DMS114 treated with DMSO at 0.1 percent for 48 hours (cell line): ENCODE data around the gene TEX22.

Experiments
- DNase-seq: peaks from one replicate; lab custom pipeline; 2025; ENCODE audit not compliant: unreplicated experiment; lab: John Stamatoyannopoulos, UW

The TEX22 gene

DNA sequence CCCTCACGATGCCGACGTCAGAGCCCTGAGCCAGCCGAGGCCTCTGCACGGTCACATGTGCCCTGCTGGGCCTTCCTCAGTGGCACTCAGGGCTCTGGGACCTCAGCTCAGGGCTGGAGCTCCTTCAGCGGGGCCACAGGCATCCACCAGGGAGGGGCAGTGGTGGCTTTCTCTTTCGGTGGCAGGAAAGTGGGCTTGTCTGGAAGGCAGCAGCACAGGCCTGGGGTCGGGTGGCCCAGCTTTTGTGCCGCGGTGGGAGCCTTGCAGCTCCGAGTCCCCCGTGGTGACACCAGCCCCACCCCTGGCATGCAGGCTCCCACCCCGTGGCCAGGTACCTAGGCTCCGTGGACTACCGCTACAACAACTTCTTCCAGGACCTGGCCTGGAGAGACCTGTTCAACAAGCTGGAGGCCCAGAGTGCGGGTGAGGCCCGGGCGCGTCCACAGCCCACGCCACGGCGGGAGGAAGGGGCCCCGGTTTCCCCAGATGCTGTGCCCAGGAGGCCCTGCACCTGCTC lies 14.2 kb upstream of the TEX22 start:
- no peak for DNase-seq

DNA sequence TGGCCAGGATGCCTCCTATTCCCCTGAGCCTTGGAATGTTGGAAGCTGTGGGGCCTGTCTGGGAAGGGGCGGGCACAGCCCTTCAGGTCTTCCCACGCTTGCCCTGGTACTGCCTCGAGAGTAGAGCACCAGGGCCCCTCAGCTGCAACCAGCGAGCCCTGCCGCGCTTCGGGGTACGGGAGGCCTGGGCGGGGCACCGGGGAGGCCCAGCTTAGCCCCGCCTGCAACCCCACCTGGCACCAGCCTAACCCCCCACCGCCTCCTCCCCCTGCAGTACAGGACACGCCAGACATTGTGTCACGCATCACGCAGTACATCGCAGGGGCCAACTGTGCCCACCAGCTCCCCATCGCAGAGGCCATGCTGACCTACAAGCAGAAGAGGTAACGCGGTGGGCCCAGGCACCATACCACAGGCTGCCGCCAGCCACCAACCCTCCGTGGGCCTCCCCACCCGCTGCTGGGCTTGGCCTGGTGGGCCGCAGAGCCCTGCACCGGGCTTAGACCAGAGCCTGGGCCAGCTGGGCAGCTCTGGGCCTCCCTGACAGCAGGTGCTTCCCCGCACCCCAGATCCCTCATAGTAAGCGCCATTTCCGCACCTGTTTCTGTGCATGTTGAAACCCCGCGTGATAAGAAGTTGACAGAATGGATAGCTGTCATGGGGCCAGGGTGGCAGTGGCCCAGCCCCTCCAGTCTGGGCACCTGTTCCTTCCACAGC lies 13.6 kb upstream of the TEX22 start:
- DNase-seq: no peak

DNA sequence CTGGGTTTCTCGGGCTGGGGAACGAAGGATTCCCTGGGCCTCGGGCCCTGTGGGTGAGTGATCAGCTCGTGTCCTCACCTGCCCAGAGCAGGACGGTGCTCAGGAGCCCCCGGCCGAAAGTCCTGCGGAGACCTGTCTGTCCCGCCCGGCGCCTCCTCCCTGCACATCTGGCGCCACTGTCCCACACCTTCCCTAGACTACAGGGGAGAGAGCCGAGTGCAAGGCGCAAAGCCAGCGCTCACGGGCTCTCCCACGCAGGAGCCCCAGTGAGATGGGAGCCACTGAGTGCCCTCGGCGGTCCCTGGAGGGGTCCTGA lies 13.1 kb upstream of the TEX22 start:
- DNase-seq: no peak

DNA sequence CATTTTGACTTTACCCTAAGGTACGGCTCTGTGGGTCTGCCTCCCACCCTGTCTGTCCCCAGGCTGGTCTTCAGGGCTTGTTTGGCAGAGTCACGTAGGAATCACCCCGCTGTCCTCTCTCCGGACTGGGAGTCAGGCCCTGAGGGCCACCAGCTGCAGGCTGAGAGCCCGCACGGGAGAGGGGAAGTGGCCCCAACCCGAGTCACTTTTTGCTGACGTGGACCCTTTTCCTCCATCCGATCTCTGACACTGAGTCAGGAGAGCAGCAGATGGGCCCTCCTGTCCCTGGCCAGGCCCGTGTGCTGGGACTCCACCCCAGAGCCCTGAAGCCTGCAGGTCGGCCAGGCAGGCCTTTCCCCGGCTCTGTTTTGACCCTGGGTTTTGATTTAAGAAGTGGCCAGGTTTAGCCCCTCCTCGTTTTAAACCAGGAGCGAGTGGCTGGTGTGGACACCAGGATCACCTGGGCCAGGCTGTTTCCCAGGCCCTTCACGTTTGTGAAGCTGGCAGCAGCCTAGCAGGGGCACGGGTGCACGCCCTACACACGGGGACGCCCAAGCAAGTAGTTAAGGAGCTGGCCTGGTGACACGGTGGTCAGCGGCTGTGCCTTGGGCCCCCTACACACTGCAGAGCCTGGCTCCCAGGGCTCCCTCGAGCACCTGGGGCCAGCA lies 12.5 kb upstream of the TEX22 start:
- DNase-seq: no peak

DNA sequence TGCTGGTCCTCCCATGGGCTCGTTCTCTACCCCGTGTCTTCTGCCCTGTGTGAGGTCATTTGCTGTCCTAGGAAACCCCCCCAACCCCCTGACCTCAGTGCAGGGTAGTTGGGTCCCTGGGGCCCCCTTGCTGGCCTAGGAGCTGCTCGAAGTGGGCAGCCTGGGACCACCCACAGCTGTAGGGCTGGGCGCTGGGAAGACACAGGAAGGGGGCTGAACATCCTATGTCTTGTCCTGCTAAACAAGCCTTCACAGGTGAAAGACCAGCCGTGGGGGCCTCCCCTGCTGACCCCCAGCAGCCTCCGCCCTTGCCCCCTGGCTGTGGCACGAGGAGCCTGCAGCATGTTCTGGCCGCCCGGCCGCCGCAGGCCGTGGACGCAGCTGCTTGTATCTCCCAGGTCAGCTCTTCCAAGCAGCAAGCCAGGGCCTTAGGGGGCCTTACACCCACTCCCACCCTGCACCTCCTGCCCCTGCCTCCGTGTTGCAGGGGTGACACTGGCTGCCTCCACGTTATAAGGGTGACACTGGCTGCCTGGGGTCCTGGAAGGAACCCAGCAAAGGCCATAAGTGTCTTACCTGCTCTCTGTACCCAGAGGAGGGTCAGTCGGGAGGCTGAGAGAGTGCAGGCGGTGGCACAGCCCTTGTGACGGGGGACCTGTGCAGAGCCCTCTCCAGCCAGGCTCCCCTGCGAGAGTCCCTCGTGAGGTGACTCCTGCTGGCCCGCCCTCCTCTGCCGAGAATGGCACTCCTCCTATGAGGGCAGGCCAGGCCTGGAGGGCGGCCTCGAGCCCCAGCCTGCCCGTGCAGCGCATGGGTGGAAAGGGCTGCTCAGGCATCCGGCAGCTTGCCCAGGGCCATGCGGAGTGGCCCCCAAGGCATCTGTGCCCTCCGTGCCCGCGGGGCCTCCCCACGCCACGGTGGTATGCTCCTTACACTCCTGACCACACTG lies 11.5 kb upstream of the TEX22 start:
- no peak for DNase-seq

DNA sequence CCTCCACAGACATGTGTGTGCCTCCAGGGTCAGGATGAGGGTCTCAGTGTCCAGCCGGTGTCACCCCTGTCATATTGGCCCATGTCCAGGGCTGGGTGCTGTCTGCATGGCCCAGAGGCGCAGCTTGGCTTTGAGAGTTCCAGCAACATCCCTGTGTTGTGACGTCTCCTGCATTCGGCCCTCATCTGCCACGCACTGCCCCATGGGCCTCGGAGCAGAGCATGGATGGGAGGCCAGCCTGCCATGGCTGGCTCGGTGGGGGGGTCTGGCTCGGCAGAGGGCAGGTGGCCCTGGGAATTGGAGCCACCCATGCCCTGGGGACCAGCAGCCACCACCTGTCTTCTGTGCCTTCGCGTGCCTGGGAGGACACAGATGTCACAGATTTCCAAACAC lies 10.8 kb upstream of the TEX22 start:
- no peak for DNase-seq

DNA sequence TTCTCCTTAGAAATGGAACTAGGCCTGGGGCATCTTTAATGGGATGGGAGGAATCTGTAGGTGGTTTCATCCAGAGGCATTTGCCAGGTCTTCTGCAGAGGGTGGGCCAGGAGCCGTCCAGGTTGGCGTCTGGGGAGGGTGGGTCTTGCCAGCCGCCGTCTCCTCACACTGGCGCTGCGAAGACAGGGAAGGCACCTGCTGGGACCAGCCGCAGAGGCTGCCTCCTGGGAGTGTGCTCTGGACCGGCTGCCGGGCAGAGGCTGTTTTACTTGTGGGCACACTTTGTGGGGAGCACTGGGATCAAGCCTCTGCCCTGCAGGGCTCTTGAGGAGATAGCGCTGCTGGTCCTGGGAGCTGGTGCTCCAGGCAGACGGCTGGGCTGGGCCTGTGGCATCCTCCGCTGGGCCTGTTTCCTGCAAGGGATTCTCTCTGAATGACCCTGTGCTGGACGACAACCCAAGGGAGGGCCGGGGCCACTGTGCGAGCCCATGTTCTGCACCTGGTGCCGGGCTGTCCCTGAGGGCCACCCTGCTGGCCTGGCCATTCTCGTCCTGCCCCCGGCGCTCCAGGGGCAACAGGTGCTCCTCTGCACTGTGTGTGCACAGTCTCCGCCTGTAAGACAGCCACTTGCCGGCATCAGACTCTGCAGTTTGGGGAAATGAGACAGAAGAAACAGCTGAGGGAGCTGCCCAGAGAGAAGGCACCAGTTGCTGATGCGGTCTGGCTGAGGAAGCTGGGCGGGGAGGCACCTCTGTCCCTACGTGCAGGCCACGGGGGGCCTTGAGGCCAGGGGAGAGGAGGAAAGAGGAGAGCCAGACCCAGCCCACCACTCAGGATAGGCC lies 10.0 kb upstream of the TEX22 start:
- no peak for DNase-seq

DNA sequence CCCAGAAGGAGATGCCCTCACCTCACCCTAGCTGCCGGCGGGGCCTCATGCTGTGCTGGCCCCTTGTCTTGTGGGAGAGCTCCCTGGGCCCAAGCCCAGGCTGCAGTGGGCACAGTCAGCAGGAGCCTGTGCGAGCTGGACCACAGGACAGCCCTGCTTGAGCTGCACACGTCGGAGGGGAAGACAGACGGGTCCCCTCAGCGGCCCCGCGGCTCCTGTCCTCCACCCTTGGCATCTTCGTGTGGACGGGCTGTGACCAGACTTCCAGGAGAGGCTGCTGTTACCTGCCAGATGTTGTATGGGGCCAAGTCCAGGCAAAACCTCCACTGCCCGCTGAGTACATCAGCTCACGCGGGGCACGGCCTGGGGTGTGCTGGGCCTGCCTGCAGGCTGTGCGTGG lies 9.4 kb upstream of the TEX22 start:
- DNase-seq: no peak

DNA sequence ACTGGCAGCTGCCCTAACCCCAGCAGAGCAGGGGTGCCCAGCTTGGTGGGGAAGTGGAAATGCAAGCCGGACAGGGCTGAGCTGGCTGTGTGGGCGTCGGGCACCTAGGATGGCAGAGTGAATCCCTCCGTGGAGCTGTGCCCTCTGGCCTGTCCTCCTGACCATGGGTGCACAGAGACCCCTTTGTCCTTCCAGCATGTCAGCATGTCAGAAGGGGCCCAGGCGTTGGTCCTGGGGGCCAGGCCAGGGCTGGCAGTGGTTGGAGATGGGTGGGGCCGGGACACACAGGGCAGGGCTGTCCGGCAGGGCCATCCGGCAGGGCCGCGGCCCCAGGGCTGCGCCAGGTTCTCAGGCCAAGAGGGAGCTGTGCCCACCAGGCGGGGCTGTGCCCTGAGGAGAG lies 8.8 kb upstream of the TEX22 start:
- no peak for DNase-seq

DNA sequence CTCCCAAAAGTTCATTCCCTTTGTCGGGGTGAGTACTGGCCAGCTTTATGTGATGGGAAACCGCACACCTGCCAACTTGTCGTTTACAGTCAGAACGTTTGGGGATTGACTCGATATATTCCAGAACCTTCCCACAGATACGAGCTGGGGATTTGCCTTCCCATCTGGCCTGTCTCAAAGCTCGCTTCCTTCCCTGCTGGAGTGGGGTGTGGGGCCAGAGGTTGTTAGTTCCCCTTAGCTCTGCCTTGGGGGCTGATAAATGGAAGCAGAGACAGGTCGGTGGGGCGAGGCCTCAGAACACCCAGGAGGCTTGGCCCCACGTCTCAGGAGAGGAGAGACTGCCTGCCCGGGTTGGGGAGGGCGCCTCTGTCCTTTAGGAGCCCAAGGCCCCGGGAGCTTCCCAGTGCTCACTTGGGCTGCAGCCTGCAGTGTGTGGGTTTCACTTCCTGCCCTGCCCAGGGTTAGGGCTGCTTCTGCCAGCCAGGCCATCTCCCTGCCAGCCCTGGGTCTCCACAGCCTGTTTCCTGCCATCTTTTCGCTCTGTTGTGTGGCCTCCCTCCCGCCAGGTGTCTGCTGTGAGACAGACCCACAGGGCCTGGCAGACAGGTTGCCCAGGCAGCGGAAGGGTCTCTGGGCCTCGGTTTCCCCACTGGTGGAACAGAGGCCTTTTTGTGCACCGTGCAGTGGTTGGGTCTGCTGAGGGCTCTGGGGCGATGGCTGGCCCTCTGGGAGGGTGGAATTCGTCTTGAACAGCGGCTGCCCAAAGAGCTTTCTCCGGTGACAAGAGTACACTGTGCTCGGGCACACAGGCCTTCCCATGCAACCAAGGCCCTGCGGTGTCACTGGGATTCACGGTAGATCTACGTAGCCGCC lies 8.1 kb upstream of the TEX22 start:
- no peak for DNase-seq

DNA sequence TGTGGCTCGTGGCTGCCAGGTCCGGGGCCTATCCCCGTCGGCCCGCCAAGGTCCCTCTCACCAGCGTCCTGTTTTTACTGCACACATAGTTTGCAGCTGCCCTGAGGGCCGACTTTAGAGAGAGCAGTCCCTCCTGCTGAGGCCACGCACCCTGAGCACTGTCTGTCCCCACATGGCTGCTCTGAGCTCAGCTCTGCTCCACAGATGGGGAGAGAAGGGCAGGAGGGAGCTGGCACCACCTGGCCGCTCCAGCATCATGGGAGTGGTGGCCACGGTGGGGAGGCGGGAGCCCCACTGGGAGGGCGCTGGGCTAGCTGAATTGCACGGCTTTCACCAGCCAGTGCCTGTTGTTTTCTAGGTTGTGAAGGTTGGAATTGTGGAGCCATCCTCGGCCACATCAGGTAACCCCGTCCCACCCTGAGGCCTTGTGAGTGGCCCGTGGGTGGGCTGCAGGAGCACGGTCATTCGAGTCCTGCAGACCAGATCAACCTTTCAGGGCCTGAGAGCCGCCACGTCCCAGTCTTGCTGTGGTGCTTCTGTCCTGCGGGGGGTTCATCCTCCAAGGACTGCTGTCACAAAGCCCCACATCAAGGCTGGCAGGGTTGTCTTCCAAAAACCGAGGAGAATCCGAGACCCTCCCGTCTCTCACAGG lies 7.4 kb upstream of the TEX22 start:
- no peak for DNase-seq

DNA sequence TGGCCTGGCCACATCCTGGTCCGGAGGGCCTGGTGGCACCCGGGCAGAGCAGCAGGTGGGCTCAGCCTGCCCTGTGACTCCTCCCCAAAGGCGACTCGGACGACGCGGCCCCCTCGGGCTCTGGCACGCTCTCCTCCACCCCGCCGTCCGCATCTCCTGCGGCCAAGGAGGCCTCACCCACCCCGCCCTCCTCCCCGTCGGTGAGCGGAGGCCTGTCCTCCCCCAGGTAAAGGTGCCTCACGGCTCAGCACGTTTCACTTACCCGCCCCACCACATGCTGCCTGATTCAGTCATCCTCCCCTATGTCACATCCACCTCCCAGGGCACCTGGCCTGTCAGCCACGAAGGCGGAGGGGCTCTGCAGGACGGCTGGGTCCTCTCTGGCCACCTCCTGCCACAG lies 6.8 kb upstream of the TEX22 start:
- no peak for DNase-seq

DNA sequence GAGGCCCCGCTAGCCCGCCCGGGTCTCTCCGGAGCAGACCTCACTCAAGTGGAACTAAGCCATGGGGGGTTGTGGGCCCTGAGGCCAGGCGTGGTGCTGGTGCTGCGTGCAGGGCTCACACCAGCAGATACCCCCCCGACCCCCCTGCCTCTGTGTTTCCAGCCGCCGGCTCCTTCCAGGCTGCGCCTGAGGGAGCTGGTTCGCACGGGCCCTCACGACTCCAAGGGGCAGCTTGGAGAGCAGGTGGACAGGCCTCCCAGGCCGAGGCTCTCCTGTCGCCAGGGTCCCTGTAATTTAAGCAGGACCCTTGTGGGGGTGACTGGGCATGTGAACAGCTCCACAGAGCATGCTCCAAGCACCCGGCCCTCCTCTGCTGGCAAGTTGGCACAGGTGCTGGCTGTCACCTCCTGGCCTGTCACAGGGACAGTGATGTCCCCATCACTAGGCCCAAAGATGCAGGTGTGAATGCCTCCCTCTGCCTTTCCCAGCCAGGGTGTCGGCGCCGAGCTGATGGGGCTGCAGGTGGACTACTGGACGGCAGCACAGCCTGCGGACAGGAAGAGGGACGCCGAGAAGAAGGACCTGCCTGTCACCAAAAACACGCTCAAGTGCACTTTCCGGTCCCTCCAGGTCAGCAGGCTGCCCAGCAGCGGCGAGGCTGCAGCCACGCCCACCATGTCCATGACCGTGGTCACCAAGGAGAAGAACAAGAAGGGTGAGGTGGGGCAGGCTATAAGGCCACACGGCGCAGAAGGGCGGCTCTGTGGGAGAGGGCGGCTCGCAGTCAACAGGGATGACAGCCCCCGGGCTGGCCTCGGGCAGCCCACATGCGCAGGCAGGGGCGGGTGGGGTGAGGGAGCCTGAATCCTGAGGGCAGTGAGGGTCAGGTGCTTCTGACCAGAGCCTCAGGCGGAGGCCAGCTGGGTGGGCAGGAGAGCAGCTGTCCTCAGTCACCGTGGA lies 5.9 kb upstream of the TEX22 start:
- DNase-seq: no peak

DNA sequence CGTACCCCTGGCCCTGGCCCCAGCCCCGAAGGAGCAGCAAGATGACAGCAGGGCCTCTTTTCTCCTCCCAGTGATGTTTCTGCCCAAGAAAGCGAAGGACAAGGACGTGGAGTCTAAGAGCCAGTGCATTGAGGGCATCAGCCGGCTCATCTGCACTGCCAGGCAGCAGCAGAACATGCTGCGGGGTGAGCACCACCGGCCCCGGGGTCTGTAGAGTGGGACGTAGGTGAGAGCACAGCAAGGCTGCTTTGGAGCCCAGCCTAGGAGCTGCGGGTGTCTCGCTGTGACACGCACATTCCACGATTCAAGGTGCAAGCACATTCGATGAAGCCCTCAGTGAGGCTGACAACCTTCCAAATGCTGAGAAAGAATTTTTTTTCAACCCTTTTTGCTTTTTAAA lies 5.2 kb upstream of the TEX22 start:
- DNase-seq: no peak

DNA sequence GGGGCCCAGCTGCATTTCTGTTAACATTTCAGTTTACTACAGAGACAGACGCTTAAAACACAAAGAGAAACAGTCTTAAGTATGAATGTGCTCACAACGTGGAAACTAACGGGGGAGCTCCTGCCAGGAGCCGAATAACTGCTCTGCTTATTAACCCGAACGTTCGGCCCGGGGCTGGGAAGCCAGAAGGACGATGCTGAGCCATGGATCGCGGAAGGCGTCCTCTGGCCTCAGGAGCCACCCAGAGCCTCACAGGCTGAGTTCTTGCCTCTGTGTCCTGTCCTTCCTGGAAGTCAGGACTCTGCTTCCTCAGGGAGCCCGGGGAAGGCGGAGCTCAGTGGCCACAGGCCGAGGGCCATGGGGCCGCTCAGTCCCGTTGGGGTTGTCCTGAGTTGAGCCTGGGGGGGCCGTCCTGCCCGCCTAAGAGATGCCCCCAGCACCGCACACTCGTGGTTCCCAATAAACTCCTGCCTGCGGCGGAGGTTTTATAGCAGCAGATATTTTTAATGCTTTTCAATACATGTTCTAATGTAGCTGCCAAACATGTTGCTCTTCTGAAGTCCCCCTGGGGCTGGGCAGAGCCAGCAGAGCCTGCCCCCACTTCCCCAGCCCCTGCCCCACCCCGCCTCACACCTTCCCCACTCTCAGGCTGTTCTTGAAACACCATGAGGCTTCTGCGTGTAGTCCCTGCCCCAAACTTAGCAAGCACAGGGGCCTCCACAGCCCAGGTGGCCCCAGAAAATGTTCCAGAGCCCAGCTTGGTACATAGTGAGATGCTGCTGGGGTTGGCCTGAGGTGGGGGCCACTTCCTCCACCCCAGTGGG lies 3.4 kb upstream of the TEX22 start:
- no peak for DNase-seq

DNA sequence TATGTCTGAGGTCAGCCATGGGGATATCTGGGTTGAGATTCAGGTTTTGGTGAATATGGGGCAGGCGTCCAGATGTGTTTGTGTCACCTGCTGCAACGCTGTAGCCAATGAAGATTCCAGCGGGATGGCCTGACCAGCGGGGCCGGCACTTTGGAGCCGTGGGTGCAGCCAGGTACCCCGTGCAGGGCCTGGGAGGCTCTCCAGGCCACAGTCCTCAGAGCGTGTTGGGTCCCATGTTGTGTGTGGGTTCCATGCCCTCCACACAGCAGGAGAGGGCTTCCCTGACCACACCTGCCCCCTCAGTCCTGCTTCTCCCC lies 2.8 kb upstream of the TEX22 start:
- DNase-seq: no peak

DNA sequence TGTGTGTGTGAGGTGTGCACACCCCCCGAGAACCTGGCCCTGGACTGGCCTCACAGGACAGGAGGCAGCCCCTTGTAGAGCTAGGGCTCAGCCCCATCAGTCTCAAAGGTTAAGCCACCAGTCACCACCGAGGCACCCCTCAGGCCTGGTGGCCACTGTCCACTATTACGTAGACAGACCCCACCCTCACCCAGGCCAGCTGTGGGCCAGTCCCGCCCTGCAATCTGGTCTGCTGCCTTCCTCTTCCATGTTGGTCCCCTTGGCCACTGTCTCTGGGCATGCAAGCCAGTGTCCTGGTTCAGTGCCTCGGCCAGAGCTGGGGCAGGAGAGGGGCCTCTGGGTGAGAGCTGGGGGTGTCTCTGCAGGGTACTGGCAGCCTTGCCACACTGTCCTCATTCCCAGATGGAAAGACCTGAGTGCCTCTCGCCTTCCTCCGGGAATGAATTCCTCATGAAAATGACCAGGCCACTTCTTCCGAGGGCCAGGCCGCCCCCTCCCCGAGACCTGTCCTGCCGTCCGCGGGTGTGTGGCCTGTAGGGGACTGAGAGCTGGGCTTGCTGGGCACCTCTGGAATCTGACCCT lies 897 bp upstream of the TEX22 start:
- no peak for DNase-seq
